Endothelial cell of umbilical vein (primary cell): Measurements from ENCODE around the gene MTG2.

Experiments
- EZH2 ChIP-seq: IDR thresholded peaks from 2 replicates; pipeline ENCODE4 v1.6.1; 2012; ENCODE audit warnings: borderline replicate concordance, low read depth, mild to moderate bottlenecking, moderate library complexity, low read length, inconsistent platforms; ENCODE audit not compliant: severe bottlenecking
- JUN ChIP-seq: IDR thresholded peaks from 2 replicates; pipeline ENCODE4 v1.6.1; 2011; ENCODE audit warnings: borderline replicate concordance, low read depth; ENCODE audit not compliant: insufficient read length, insufficient read depth
- MYC ChIP-seq: IDR thresholded peaks from one replicate; pipeline ENCODE4 v1.6.1; 2011; ENCODE audit warnings: mild to moderate bottlenecking, low read depth, low read length
- POLR2A ChIP-seq: IDR thresholded peaks from 2 replicates; pipeline ENCODE4 v1.6.1; 2012; ENCODE audit warnings: low read depth, mild to moderate bottlenecking, control low read depth, low read length
- POLR2AphosphoS5 ChIP-seq: IDR thresholded peaks from 2 replicates; pipeline ENCODE4 v1.6.1; 2012; ENCODE audit warnings: low read depth, mild to moderate bottlenecking, control low read depth, low read length, moderate library complexity; ENCODE audit not compliant: insufficient read depth
- TF ChIP-seq, protein P1 (sequence below), 2 donors: IDR thresholded peaks; 1 replicate in 1 of 2; 2 replicates in 1 of 2; pipeline ENCODE4 v1.5.1; 2011; ENCODE audit warnings: low read length in 2 of 2, mild to moderate bottlenecking in 2 of 2, moderate library complexity in 2 of 2, control low read depth in 1 of 2, inconsistent platforms in 1 of 2, low read depth in 1 of 2; ENCODE audit not compliant: insufficient read depth in 1 of 2; ENCODE audit errors: extremely low read depth in 1 of 2
- TF ChIP-seq, protein P2 (sequence below): IDR thresholded peaks from 2 replicates; pipeline ENCODE4 v1.6.1; 2011; ENCODE audit not compliant: insufficient read depth, insufficient read length

- TF ChIP-seq, protein P1, sequence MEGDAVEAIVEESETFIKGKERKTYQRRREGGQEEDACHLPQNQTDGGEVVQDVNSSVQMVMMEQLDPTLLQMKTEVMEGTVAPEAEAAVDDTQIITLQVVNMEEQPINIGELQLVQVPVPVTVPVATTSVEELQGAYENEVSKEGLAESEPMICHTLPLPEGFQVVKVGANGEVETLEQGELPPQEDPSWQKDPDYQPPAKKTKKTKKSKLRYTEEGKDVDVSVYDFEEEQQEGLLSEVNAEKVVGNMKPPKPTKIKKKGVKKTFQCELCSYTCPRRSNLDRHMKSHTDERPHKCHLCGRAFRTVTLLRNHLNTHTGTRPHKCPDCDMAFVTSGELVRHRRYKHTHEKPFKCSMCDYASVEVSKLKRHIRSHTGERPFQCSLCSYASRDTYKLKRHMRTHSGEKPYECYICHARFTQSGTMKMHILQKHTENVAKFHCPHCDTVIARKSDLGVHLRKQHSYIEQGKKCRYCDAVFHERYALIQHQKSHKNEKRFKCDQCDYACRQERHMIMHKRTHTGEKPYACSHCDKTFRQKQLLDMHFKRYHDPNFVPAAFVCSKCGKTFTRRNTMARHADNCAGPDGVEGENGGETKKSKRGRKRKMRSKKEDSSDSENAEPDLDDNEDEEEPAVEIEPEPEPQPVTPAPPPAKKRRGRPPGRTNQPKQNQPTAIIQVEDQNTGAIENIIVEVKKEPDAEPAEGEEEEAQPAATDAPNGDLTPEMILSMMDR (IDR thresholded peaks at IDR 0.05; ENCODE audit: extremely low read depth in 1 of 2, insufficient read depth in 1 of 2, low read depth in 1 of 2, low read length in 2 of 2): no peak
- TF ChIP-seq, protein P2, sequence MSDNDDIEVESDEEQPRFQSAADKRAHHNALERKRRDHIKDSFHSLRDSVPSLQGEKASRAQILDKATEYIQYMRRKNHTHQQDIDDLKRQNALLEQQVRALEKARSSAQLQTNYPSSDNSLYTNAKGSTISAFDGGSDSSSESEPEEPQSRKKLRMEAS: no peak
- no peak for TF ChIP-seq POLR2AphosphoS5
- no peak for TF ChIP-seq POLR2A
- TF ChIP-seq EZH2: no peak
- TF ChIP-seq JUN: no peak
- TF ChIP-seq MYC: no peak
Measured at GRCh38 chr20:62197801-62198200, 15.0 kb downstream of the MTG2 start.
